BLaER1 treated with 17β-estradiol and CSF1 and Interleukin-3, amounts not matched to agents 10 nM and 100 nM (cell line): ENCODE data around the gene LDLRAD3.

ENCODE experiments used
- H3K27ac ChIP-seq, 11 experiments: shearing (Covaris generic); formaldehyde crosslinking; 2 replicates each; pipeline ENCODE4 v1.8.1; 2022
- H3K27me3 ChIP-seq, 11 experiments: shearing (Covaris generic); formaldehyde crosslinking; 2 replicates each; pipeline ENCODE4 v1.8.1; 2022
- H3K36me3 ChIP-seq, 11 experiments: shearing (Covaris generic); formaldehyde crosslinking; 2 replicates each; pipeline ENCODE4 v1.8.1; 2022
- H3K4me1 ChIP-seq, 10 experiments: shearing (Covaris generic); formaldehyde crosslinking; 2 replicates each; pipeline ENCODE4 v1.8.1; 2022
- H3K4me2 ChIP-seq, 11 experiments: shearing (Covaris generic); formaldehyde crosslinking; 2 replicates each; pipeline ENCODE4 v1.8.1; 2022
- H3K4me3 ChIP-seq, 10 experiments: shearing (Covaris generic); formaldehyde crosslinking; 2 replicates each; pipeline ENCODE4 v1.8.1; 2022
- H3K9ac ChIP-seq, 11 experiments: shearing (Covaris generic); formaldehyde crosslinking; 2 replicates each; pipeline ENCODE4 v1.8.1; 2022
- H3K9me3 ChIP-seq, 11 experiments: shearing (Covaris generic); formaldehyde crosslinking; replicated peaks in 1 of 11; 2 replicates each; pipeline ENCODE4 v1.8.1; 2022
- H4K20me1 ChIP-seq, 11 experiments: shearing (Covaris generic); formaldehyde crosslinking; 2 replicates each; pipeline ENCODE4 v1.8.1; 2022
- Cebpa-rat ChIP-seq, 11 experiments: shearing (Covaris generic); IDR thresholded peaks; 2 replicates each; pipeline ENCODE4 v1.8.1; 2022

The LDLRAD3 gene

GRCh38 chr11:36022882-36023281, 79.0 kb downstream of the LDLRAD3 start:
- peaks cover 8 to 29% (median 23%) of the 10 kb centered on the region in 11 experiments; a peak in 20 of 22 replicates for H3K9me3 ChIP-seq
- peaks cover 5 to 49% (median 16%) of the 10 kb centered on the region in 11 experiments; a peak in 18 of 22 replicates for H3K36me3 ChIP-seq
- H3K4me3 ChIP-seq, result no peak overlapping the region
- peaks cover 7 to 41% (median 23%) of the 10 kb centered on the region in 10 experiments; a peak in 19 of 20 replicates for H3K4me1 ChIP-seq
- H3K27ac ChIP-seq, result no peak overlapping the region
- H4K20me1 ChIP-seq, result peaks cover 0 to 66% (median 32%) of the 10 kb centered on the region in 11 experiments; a peak in 12 of 22 replicates
- peak overlapping the region in 2 of 11 experiments; percentile 19 to 43; a peak in 3 of 22 replicates for H3K4me2 ChIP-seq
- no peak for TF ChIP-seq Cebpa-rat (IDR thresholded peaks at IDR 0.05)
- no peaks in the 10 kb centered on the region for H3K27me3 ChIP-seq
- no peak overlapping the region for H3K9ac ChIP-seq

GRCh38 chr11:36023922-36024321, 80.1 kb downstream of the LDLRAD3 start:
- no peak overlapping the region for H3K9ac ChIP-seq
- H3K27ac ChIP-seq, result no peak overlapping the region; a peak in 1 of 22 replicates
- H3K4me2 ChIP-seq, result peak overlapping the region in 10 of 11 experiments; percentile 5 to 83 (median 59); a peak in 11 of 22 replicates
- no peak for TF ChIP-seq Cebpa-rat (IDR thresholded peaks at IDR 0.05)
- peaks cover 10 to 53% (median 23%) of the 10 kb centered on the region in 11 experiments; a peak in 20 of 22 replicates for H3K36me3 ChIP-seq
- no peaks in the 10 kb centered on the region for H3K27me3 ChIP-seq
- peaks cover 7 to 49% (median 23%) of the 10 kb centered on the region in 10 experiments; a peak in 19 of 20 replicates for H3K4me1 ChIP-seq
- peaks cover 8 to 33% (median 28%) of the 10 kb centered on the region in 11 experiments; a peak in 20 of 22 replicates for H3K9me3 ChIP-seq
- H4K20me1 ChIP-seq, result peaks cover 0 to 70% (median 34%) of the 10 kb centered on the region in 11 experiments; a peak in 12 of 22 replicates
- H3K4me3 ChIP-seq, result no peak overlapping the region

GRCh38 chr11:36024716-36025115, 80.9 kb downstream of the LDLRAD3 start:
- H3K4me3 ChIP-seq, result no peak overlapping the region
- H3K4me1 ChIP-seq, result peaks cover 8 to 44% (median 26%) of the 10 kb centered on the region in 10 experiments; a peak in 19 of 20 replicates
- peak overlapping the region in 10 of 11 experiments; percentile 5 to 83 (median 59); a peak in 18 of 22 replicates for H3K4me2 ChIP-seq
- TF ChIP-seq Cebpa-rat (IDR thresholded peaks at IDR 0.05), result no peak
- H3K36me3 ChIP-seq, result peaks cover 8 to 61% (median 23%) of the 10 kb centered on the region in 11 experiments; a peak in 20 of 22 replicates
- H3K9me3 ChIP-seq, result peaks cover 8 to 33% (median 28%) of the 10 kb centered on the region in 11 experiments; a peak in 20 of 22 replicates
- peaks cover 0 to 69% (median 28%) of the 10 kb centered on the region in 11 experiments; a peak in 12 of 22 replicates for H4K20me1 ChIP-seq
- H3K9ac ChIP-seq, result no peak overlapping the region
- H3K27ac ChIP-seq, result peak overlapping the region in 3 of 11 experiments; percentile 13 to 29 (median 20); a peak in 1 of 22 replicates
- H3K27me3 ChIP-seq, result no peaks in the 10 kb centered on the region

- no peak overlapping the region for H3K4me3 ChIP-seq
- H4K20me1 ChIP-seq, result peaks cover 0 to 69% (median 25%) of the 10 kb centered on the region in 11 experiments; a peak in 13 of 22 replicates
- peaks cover 8 to 33% (median 28%) of the 10 kb centered on the region in 11 experiments; a peak in 20 of 22 replicates for H3K9me3 ChIP-seq
- no peak overlapping the region for H3K9ac ChIP-seq
- no peak overlapping the region for H3K27ac ChIP-seq
- H3K36me3 ChIP-seq, result peaks cover 8 to 53% (median 22%) of the 10 kb centered on the region in 11 experiments; a peak in 21 of 22 replicates
- H3K4me1 ChIP-seq, result peaks cover 20 to 59% (median 43%) of the 10 kb centered on the region in 10 experiments
- H3K27me3 ChIP-seq, result no peaks in the 10 kb centered on the region
- H3K4me2 ChIP-seq, result no peak overlapping the region
- TF ChIP-seq Cebpa-rat (IDR thresholded peaks at IDR 0.05), result no peak
Measured at GRCh38 chr11:36026315-36026968, 82.6 kb downstream of the LDLRAD3 start.

GRCh38 chr11:36027731-36028130, 83.9 kb downstream of the LDLRAD3 start:
- no peak overlapping the region for H3K4me3 ChIP-seq
- H3K9me3 ChIP-seq, result peaks cover 8 to 45% (median 33%) of the 10 kb centered on the region in 11 experiments; a peak in 20 of 22 replicates
- peak overlapping the region in 2 of 11 experiments; percentile 51 to 65; a peak in 4 of 22 replicates for H3K4me2 ChIP-seq
- peaks cover 8 to 61% (median 29%) of the 10 kb centered on the region in 11 experiments for H3K36me3 ChIP-seq
- H3K4me1 ChIP-seq, result peaks cover 20 to 60% (median 44%) of the 10 kb centered on the region in 10 experiments
- H3K27me3 ChIP-seq, result no peaks in the 10 kb centered on the region
- H3K9ac ChIP-seq, result no peak overlapping the region
- no peak for TF ChIP-seq Cebpa-rat (IDR thresholded peaks at IDR 0.05)
- peaks cover 0 to 66% (median 23%) of the 10 kb centered on the region in 11 experiments; a peak in 12 of 22 replicates for H4K20me1 ChIP-seq
- peak overlapping the region in 1 of 11 experiments; percentile 18; a peak in 1 of 22 replicates for H3K27ac ChIP-seq

GRCh38 chr11:36029616-36030015, 85.8 kb downstream of the LDLRAD3 start:
- Histone ChIP-seq H4K20me1 (peaks cover 0 to 64% (median 14%) of the 10 kb centered on the region in 11 experiments; a peak in 12 of 22 replicates), H3K9me3 (peaks cover 9 to 54% (median 40%) of the 10 kb centered on the region in 11 experiments; a peak in 20 of 22 replicates), H3K27ac (no peak overlapping the region), H3K27me3 (no peaks in the 10 kb centered on the region), H3K4me1 (peaks cover 16 to 47% (median 29%) of the 10 kb centered on the region in 10 experiments), H3K9ac (no peak overlapping the region), H3K36me3 (peaks cover 8 to 60% (median 41%) of the 10 kb centered on the region in 11 experiments), H3K4me3 (no peak overlapping the region), H3K4me2 (peak overlapping the region; percentile 9 to 67 (median 47); a peak in 17 of 22 replicates)
- TF ChIP-seq Cebpa-rat (IDR thresholded peaks at IDR 0.05), result no peak

GRCh38 chr11:36030731-36031281, 86.9 kb downstream of the LDLRAD3 start:
- no peak overlapping the region; a peak in 2 of 22 replicates for H3K9ac ChIP-seq
- TF ChIP-seq Cebpa-rat (IDR thresholded peaks at IDR 0.05), result no peak
- peaks cover 9 to 52% (median 36%) of the 10 kb centered on the region in 11 experiments; a peak in 20 of 22 replicates for H3K9me3 ChIP-seq
- H3K36me3 ChIP-seq, result peaks cover 8 to 71% (median 47%) of the 10 kb centered on the region in 11 experiments
- H3K4me1 ChIP-seq, result peaks cover 13 to 43% (median 23%) of the 10 kb centered on the region in 10 experiments
- H3K27me3 ChIP-seq, result no peaks in the 10 kb centered on the region
- peaks cover 0 to 73% (median 25%) of the 10 kb centered on the region in 11 experiments; a peak in 13 of 22 replicates for H4K20me1 ChIP-seq
- peak overlapping the region; percentile 9 to 67 (median 47); a peak in 20 of 22 replicates for H3K4me2 ChIP-seq
- H3K27ac ChIP-seq, result no peak overlapping the region
- H3K4me3 ChIP-seq, result no peak overlapping the region

- H3K27me3 ChIP-seq, result no peaks in the 10 kb centered on the region
- no peak overlapping the region for H3K4me3 ChIP-seq
- TF ChIP-seq Cebpa-rat (IDR thresholded peaks at IDR 0.05), result no peak
- H3K4me1 ChIP-seq, result peaks cover 13 to 29% (median 22%) of the 10 kb centered on the region in 10 experiments
- no peak overlapping the region for H3K9ac ChIP-seq
- peaks cover 0 to 29% (median 11%) of the 10 kb centered on the region in 11 experiments; a peak in 15 of 22 replicates for H3K9me3 ChIP-seq
- H3K4me2 ChIP-seq, result no peak overlapping the region
- peaks cover 15 to 80% (median 50%) of the 10 kb centered on the region in 11 experiments; a peak in 21 of 22 replicates for H3K36me3 ChIP-seq
- H3K27ac ChIP-seq, result no peak overlapping the region
- peaks cover 0 to 76% (median 27%) of the 10 kb centered on the region in 11 experiments; a peak in 13 of 22 replicates for H4K20me1 ChIP-seq
Measured at GRCh38 chr11:36033082-36033751, 89.4 kb downstream of the LDLRAD3 start.
